ENCODE data around the gene CBX2.

CBX2 gene

GRCh38 chr17:79802039-79802735 is 24.2 kb downstream of the CBX2 start:
- no peak for DNase-seq

- DNase-seq = peak; percentile 33
These were observed 24.9 kb downstream of the CBX2 start for GRCh38 chr17:79802736-79803420.

- DNase-seq = no peak
These were observed 25.6 kb downstream of the CBX2 start for GRCh38 chr17:79803421-79803996.

GRCh38 chr17:79803997-79804855 is 26.3 kb downstream of the CBX2 start:
- DNase-seq = no peak

- no peak for DNase-seq
These were observed 27.1 kb downstream of the CBX2 start for GRCh38 chr17:79804856-79805696.

- no peak for DNase-seq
These were observed 28.5 kb downstream of the CBX2 start for GRCh38 chr17:79806446-79806760.

- no peak for DNase-seq
These were observed 29.1 kb downstream of the CBX2 start for GRCh38 chr17:79806863-79807720.

- peak; percentile 84 for DNase-seq
These were observed 31.0 kb downstream of the CBX2 start for GRCh38 chr17:79808763-79809529.

- DNase-seq = no peak
These were observed 31.7 kb downstream of the CBX2 start for GRCh38 chr17:79809530-79810129.

GRCh38 chr17:79810130-79811010 is 32.4 kb downstream of the CBX2 start:
- peak; percentile 90 for DNase-seq

- peak; percentile 71 for DNase-seq
These were observed 33.3 kb downstream of the CBX2 start for GRCh38 chr17:79811011-79811867.

- DNase-seq = no peak
These were observed 34.0 kb downstream of the CBX2 start for GRCh38 chr17:79811868-79812352.

- no peak for DNase-seq
These were observed 34.7 kb downstream of the CBX2 start for GRCh38 chr17:79812353-79813258.

- DNase-seq = no peak
These were observed 35.6 kb downstream of the CBX2 start for GRCh38 chr17:79813297-79814126.

- DNase-seq = no peak
These were observed 36.4 kb downstream of the CBX2 start for GRCh38 chr17:79814127-79814973.

Data from DMS153 (cell line).